Ishikawa (cell line): ENCODE data around the gene FOXP1.

Source experiments
- CEBPB ChIP-seq: IDR thresholded peaks from 2 replicates; pipeline ENCODE4 v1.6.1; 2012
- CREB1 ChIP-seq: IDR thresholded peaks from 2 replicates; pipeline ENCODE4 v1.6.1; 2012; ENCODE audit warnings: low read depth
- EGR1 ChIP-seq: IDR thresholded peaks from 2 replicates; pipeline ENCODE4 v1.6.1; 2012
- EP300 ChIP-seq: IDR thresholded peaks from 2 replicates; pipeline ENCODE4 v1.6.1; 2012; ENCODE audit warnings: borderline replicate concordance
- FOXM1 ChIP-seq: IDR thresholded peaks from 2 replicates; pipeline ENCODE4 v1.6.1; 2012; ENCODE audit warnings: low read depth, borderline replicate concordance
- NFIC ChIP-seq: IDR thresholded peaks from 2 replicates; pipeline ENCODE4 v1.6.1; 2012
- RAD21 ChIP-seq: IDR thresholded peaks from 2 replicates; pipeline ENCODE4 v1.6.1; 2012; ENCODE audit warnings: low read depth
- TAF1 ChIP-seq: IDR thresholded peaks from 2 replicates; pipeline ENCODE4 v1.6.1; 2012; ENCODE audit warnings: low read depth, mild to moderate bottlenecking
- TCF12 ChIP-seq: IDR thresholded peaks from 2 replicates; pipeline ENCODE4 v1.6.1; 2012; ENCODE audit warnings: low read depth
- TEAD4 ChIP-seq: IDR thresholded peaks from 2 replicates; pipeline ENCODE4 v1.6.1; 2012
- YY1 ChIP-seq: IDR thresholded peaks from 2 replicates; pipeline ENCODE4 v1.6.1; 2012; ENCODE audit warnings: low read depth
- ZBTB7A ChIP-seq: IDR thresholded peaks from 2 replicates; pipeline ENCODE4 v1.6.1; 2012; ENCODE audit warnings: low read depth
- TF ChIP-seq, protein P1 (sequence below): IDR thresholded peaks from 2 replicates; pipeline ENCODE4 v1.6.1; 2012
- TF ChIP-seq, protein P2 (sequence below): IDR thresholded peaks from 2 replicates; pipeline ENCODE4 v1.6.1; 2012; ENCODE audit warnings: low read depth, mild to moderate bottlenecking
- TF ChIP-seq, protein P3 (sequence below): IDR thresholded peaks from 2 replicates; pipeline ENCODE4 v1.6.1; 2012

FOXP1 gene

DNA sequence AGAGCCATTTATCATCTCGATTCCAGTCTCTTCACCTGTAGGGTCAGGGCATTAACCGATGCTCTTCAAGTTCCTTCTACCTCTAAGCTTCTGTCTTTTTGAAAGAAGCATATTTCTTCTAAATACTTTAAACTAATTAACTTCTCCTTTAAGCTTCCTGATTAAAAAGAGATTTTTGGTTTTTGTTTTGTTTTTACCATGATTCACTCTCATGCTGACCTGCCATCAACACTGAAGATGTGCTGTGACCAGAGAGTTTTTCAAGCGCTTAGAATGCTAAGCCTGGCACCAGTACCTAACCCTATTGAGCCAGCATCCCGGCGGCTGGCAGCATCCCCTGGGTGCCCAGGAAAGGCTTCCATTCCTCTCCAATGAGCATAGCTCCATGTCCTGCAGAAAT lies 89.3 kb downstream of the FOXP1 start:
- TF ChIP-seq CREB1 = no peak
- TF ChIP-seq, protein P1, sequence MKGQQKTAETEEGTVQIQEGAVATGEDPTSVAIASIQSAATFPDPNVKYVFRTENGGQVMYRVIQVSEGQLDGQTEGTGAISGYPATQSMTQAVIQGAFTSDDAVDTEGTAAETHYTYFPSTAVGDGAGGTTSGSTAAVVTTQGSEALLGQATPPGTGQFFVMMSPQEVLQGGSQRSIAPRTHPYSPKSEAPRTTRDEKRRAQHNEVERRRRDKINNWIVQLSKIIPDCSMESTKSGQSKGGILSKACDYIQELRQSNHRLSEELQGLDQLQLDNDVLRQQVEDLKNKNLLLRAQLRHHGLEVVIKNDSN = no peak
- no peak for TF ChIP-seq YY1
- TF ChIP-seq, protein P2, sequence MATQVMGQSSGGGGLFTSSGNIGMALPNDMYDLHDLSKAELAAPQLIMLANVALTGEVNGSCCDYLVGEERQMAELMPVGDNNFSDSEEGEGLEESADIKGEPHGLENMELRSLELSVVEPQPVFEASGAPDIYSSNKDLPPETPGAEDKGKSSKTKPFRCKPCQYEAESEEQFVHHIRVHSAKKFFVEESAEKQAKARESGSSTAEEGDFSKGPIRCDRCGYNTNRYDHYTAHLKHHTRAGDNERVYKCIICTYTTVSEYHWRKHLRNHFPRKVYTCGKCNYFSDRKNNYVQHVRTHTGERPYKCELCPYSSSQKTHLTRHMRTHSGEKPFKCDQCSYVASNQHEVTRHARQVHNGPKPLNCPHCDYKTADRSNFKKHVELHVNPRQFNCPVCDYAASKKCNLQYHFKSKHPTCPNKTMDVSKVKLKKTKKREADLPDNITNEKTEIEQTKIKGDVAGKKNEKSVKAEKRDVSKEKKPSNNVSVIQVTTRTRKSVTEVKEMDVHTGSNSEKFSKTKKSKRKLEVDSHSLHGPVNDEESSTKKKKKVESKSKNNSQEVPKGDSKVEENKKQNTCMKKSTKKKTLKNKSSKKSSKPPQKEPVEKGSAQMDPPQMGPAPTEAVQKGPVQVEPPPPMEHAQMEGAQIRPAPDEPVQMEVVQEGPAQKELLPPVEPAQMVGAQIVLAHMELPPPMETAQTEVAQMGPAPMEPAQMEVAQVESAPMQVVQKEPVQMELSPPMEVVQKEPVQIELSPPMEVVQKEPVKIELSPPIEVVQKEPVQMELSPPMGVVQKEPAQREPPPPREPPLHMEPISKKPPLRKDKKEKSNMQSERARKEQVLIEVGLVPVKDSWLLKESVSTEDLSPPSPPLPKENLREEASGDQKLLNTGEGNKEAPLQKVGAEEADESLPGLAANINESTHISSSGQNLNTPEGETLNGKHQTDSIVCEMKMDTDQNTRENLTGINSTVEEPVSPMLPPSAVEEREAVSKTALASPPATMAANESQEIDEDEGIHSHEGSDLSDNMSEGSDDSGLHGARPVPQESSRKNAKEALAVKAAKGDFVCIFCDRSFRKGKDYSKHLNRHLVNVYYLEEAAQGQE = no peak

DNA sequence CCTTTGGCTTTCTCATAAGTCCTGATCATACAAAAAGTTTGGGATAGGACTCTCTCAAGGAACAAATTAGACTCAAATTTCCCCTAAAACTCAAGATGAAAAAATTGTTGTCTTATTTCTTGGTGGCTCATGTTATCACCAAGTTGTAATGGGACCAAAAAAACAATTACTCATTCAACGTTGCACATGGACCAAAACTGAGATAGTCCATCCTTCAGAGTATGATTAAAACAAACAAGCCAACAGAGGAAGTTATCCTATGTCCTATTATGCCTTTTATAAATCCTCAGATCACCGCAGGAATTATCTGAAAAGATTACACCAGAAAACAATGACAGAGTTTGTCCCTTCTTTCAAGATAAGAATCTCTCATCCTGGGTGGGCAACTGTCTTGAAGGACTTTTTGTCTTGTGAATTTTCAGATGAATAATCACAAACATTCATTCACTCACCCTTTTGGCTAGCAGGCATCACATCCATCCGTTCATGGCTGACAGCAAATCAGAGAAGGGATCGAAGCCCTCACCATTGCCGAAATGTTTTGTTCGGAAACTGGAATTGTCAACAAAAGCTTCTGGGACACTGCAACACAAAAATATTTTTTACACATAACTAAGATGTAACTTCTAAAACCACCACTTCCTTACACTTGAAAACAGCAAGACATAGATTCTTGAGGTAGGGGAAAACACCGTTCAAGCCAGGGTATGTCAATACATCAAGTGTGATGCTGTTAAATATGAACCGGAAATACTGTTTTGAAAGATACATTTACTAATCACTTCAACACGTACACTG lies 90.4 kb downstream of the FOXP1 start:
- TF ChIP-seq CEBPB (no peak), YY1 (no peak), FOXM1 (no peak), CREB1 (no peak)
- TF ChIP-seq, protein P1 = no peak

DNA sequence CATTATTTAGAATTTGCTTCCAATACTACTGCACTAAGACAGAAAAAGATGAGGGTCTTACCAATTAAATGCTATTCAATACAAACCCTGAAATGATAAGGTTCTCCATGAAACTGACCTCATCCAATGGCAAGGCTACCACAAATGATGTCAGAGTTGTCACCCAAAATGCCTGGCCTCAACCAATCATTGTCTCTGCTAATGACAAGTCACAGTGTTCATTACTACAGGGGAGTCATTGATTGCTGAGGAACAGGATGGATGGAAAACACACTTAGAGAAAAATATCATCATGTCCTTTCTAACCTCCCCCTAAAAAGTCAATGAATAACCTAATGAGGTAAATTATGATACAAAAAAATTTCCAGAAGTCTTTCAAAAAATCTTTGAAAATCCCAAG lies 91.0 kb downstream of the FOXP1 start:
- TF ChIP-seq TEAD4 (no peak), EP300 (no peak), NFIC (no peak), FOXM1 (no peak), CREB1 (no peak), TCF12 (no peak), TAF1 (no peak)
- TF ChIP-seq, protein P1 = no peak
- TF ChIP-seq, protein P3, sequence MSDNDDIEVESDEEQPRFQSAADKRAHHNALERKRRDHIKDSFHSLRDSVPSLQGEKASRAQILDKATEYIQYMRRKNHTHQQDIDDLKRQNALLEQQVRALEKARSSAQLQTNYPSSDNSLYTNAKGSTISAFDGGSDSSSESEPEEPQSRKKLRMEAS = no peak

DNA sequence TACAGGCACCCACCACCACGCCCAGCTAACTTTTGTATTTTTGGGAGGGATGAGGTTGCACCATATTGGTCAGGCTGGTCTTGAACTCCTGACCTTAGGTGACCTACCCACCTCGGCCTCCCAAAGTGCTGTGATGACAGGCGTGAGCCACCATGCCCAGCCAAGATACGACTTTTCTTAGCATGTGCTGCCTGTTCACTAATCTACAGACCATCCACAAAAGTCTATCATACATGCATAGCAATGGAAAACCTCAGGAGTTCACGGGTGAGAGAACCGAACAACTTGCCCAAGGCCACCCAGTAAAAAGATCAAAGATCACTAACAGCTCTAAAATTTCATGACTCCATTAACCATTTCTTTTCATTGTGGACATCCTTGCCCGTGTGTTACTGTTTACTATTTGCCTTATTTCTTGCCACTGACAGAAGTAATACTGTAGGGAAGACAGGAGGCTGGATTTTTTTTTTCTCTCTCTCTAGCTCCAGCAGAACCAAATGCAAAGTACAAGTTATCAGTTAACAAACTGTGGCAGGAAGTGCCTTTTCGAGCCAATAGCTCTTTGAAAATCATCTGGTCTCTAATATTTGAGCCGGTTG lies 92.3 kb downstream of the FOXP1 start:
- TF ChIP-seq, protein P2 = no peak
- TF ChIP-seq TCF12 = no peak
- no peak for TF ChIP-seq FOXM1
- no peak for TF ChIP-seq RAD21
- no peak for TF ChIP-seq TAF1
- no peak for TF ChIP-seq TEAD4
- TF ChIP-seq EGR1 = no peak
- no peak for TF ChIP-seq CEBPB
- TF ChIP-seq YY1 = no peak

DNA sequence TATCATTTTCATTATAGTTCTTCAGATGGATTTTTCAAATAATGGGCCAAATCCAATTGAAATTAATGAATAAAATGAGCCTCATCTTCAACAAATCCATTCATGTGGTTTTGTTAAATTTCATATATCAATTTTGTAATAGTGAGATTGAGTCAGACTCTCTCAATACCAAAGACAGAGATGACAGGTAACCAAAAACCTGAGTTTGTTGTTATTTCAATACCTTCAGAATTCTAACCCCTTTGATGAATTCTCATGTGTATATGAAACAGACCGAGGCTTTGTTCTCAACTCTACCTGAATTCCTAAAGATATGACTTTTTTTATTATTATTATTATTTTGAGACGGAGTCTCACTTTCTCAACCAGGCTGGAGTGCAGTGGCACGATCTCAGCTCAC lies 92.8 kb downstream of the FOXP1 start:
- TF ChIP-seq TAF1 (no peak), ZBTB7A (no peak), TCF12 (no peak), TEAD4 (no peak), YY1 (no peak), CEBPB (no peak), NFIC (no peak)
- TF ChIP-seq, protein P3 = no peak

DNA sequence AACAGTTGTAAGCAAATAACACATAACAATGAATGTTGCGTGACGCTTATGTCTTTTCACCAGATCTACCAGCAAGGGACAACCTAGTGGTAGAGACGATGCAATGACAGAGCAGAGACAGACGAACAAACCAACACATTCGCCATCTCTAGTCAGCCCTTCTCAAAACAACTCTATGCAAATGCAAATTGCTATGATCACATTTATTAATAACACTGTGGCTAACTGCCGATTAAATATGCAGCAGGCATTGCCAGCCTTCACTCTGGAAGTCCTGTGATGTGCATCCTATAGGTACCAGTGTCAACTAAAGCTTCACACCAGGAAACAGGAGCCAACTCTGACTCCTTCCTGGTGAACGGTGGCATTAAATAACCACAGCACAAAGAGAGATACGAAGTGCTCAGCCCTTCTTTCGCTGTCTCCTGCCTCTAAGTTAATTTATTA lies 94.2 kb downstream of the FOXP1 start:
- TF ChIP-seq FOXM1 = no peak
- no peak for TF ChIP-seq CEBPB
- TF ChIP-seq CREB1 = no peak
- no peak for TF ChIP-seq RAD21
- no peak for TF ChIP-seq EGR1
- TF ChIP-seq, protein P1 = no peak
